RWPE2 (cell line): ENCODE data around the gene SELENON.

Source experiments
- ATAC-seq: fragments of 200-7000 bp; cut with Tn5 transposase; 3 replicates; pipeline ENCODE4 v1.9.1; 2021; ENCODE audit warnings: low read depth
- DNase-seq: peaks from one replicate; pipeline ENCODE4 v3.0.0-alpha.2; 2020; ENCODE audit warnings: low spot score
- H3K27ac ChIP-seq: fragments of 450-650 bp; 2 replicates; pipeline ENCODE4 v1.5.1; 2017; ENCODE audit warnings: mild to moderate bottlenecking; ENCODE audit not compliant: poor library complexity, severe bottlenecking
- H3K27me3 ChIP-seq: fragments of 250-450 bp; sonication (Bioruptor Pico); 2 replicates; pipeline ENCODE4 v1.5.1; 2021; ENCODE audit warnings: mild to moderate bottlenecking, moderate library complexity; ENCODE audit not compliant: insufficient read depth, poor library complexity, severe bottlenecking
- H3K36me3 ChIP-seq: fragments of 250-450 bp; sonication (Bioruptor Pico); 2 replicates; pipeline ENCODE4 v1.5.1; 2020; ENCODE audit warnings: low read depth, mild to moderate bottlenecking, moderate library complexity
- H3K4me1 ChIP-seq: fragments of 250-450 bp; sonication (Bioruptor Pico); 2 replicates; pipeline ENCODE4 v1.5.1; 2021; ENCODE audit warnings: mild to moderate bottlenecking, moderate library complexity; ENCODE audit not compliant: insufficient read depth, poor library complexity, severe bottlenecking
- H3K4me3 ChIP-seq: fragments of 250-450 bp; sonication (Bioruptor Pico); 2 replicates; pipeline ENCODE4 v1.5.1; 2021; ENCODE audit warnings: mild to moderate bottlenecking, moderate library complexity; ENCODE audit not compliant: severe bottlenecking
- H3K9me3 ChIP-seq: fragments of 250-450 bp; sonication (Bioruptor Pico); 2 replicates; pipeline ENCODE4 v1.5.1; 2021; ENCODE audit warnings: mild to moderate bottlenecking, moderate library complexity; ENCODE audit not compliant: severe bottlenecking
- CTCF ChIP-seq: fragments of 450-650 bp; IDR thresholded peaks from one replicate; pipeline ENCODE4 v1.5.1; 2017; ENCODE audit warnings: mild to moderate bottlenecking, moderate library complexity; ENCODE audit not compliant: poor library complexity, severe bottlenecking

Gene SELENON

GRCh38 chr1:25825605-25826004 is 25.6 kb downstream of the SELENON start:
- ATAC-seq (no peak), DNase-seq (no peak)
- Histone ChIP-seq H3K27ac (no peak overlapping the region), H3K4me1 (no peaks in the 10 kb centered on the region), H3K4me3 (no peak overlapping the region), H3K27me3 (no peaks in the 10 kb centered on the region), H3K36me3 (peaks cover 53% of the 10 kb centered on the region), H3K9me3 (no peaks in the 10 kb centered on the region)
- no peak for TF ChIP-seq CTCF

DNA sequence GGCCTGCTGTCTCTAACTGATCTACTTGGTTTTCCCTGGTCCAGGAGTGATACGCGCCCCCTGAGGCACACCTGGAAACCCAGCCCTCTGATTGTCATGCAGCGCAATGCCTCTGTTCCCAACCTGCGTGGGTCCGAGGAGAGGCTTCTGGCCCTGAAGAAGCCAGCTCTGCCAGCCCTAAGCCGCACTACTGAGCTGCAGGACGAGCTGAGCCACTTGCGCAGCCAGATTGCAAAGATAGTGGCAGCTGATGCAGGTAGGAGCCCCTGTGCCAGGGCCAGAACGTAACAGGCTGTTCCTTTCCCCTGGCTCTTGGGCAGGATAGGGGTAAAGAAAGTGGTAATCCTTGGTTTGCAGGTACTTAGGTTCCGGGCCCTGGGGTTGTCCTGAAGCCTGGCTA is 26.6 kb downstream of the SELENON start:
- no peak overlapping the region for H3K4me3 ChIP-seq
- H3K9me3 ChIP-seq = no peaks in the 10 kb centered on the region
- TF ChIP-seq CTCF = no peak
- DNase-seq (no peak), ATAC-seq (no peak)
- no peaks in the 10 kb centered on the region for H3K4me1 ChIP-seq
- H3K36me3 ChIP-seq = peaks cover 62% of the 10 kb centered on the region
- no peaks in the 10 kb centered on the region for H3K27me3 ChIP-seq
- no peak overlapping the region for H3K27ac ChIP-seq

GRCh38 chr1:25828491-25828890 is 28.5 kb downstream of the SELENON start:
- H3K4me1 ChIP-seq = no peaks in the 10 kb centered on the region
- ATAC-seq = no peak
- no peaks in the 10 kb centered on the region for H3K27me3 ChIP-seq
- no peak for DNase-seq
- no peak overlapping the region for H3K4me3 ChIP-seq
- H3K27ac ChIP-seq = no peak overlapping the region
- peaks cover 81% of the 10 kb centered on the region for H3K36me3 ChIP-seq
- no peaks in the 10 kb centered on the region for H3K9me3 ChIP-seq
- no peak for TF ChIP-seq CTCF

DNA sequence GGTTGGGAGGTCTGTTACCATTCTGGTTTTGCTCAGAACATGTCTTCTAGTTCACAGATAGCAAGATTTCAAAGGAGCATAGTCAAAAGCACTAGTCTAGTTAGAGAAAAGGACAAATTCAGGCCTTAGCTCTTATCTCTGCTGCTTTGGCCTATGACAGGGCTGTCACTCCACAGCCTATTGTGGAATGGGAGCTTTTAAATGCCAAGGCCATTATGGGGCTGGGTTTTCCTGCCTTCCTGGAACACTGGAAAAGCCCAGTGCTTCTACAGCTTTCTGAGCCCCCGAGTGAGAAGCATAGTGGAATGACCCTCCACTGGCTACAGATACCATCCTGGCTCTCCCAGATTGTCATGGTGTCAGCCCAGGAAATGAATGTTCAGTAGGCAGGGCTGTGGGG is 29.1 kb downstream of the SELENON start:
- Histone ChIP-seq H3K36me3 (peaks cover 85% of the 10 kb centered on the region), H3K27ac (no peak overlapping the region), H3K9me3 (no peaks in the 10 kb centered on the region), H3K4me3 (no peak overlapping the region), H3K27me3 (no peaks in the 10 kb centered on the region), H3K4me1 (no peaks in the 10 kb centered on the region)
- ATAC-seq (no peak), DNase-seq (no peak)
- no peak for TF ChIP-seq CTCF

GRCh38 chr1:25831569-25832196 is 31.7 kb downstream of the SELENON start:
- DNase-seq = no peak

More at GRCh38 chr1:25831569-25832196, 31.7 kb downstream of the SELENON start:
- Histone ChIP-seq H3K9me3 (no peaks in the 10 kb centered on the region), H3K36me3 (peaks cover 100% of the 10 kb centered on the region), H3K27ac (no peak overlapping the region), H3K4me1 (no peaks in the 10 kb centered on the region), H3K4me3 (no peak overlapping the region), H3K27me3 (no peaks in the 10 kb centered on the region)
- no peak for ATAC-seq
- TF ChIP-seq CTCF = no peak
